ENCODE measurements around the gene GRID1.

Gene GRID1

GRCh38 chr10:86192691-86193090 is 173.9 kb downstream of the GRID1 start:
- Histone ChIP-seq H3K36me3 (ENCODE audit: control insufficient read depth in 2 of 2, insufficient read depth in 2 of 2, low read length in 2 of 2) (no peaks in the 10 kb centered on the region), H3K4me3 (ENCODE audit: low read length in 2 of 2) (no peak overlapping the region), H3K9me3 (ENCODE audit: control insufficient read depth in 2 of 2, low read length in 2 of 2) (no peaks in the 10 kb centered on the region), H3K9ac (ENCODE audit: low read depth in 1 of 2, low read length in 2 of 2) (no peak overlapping the region), H3K27me3 (ENCODE audit: control insufficient read depth in 2 of 2, insufficient read depth in 2 of 2, low read length in 2 of 2) (peaks cover 0 to 2% of the 10 kb centered on the region in 2 donors), H3K27ac (ENCODE audit: low read depth in 2 of 2, low read length in 2 of 2) (no peak overlapping the region), H3K4me1 (ENCODE audit: control insufficient read depth in 2 of 2, insufficient read depth in 2 of 2, low read length in 2 of 2) (no peaks in the 10 kb centered on the region)

DNA sequence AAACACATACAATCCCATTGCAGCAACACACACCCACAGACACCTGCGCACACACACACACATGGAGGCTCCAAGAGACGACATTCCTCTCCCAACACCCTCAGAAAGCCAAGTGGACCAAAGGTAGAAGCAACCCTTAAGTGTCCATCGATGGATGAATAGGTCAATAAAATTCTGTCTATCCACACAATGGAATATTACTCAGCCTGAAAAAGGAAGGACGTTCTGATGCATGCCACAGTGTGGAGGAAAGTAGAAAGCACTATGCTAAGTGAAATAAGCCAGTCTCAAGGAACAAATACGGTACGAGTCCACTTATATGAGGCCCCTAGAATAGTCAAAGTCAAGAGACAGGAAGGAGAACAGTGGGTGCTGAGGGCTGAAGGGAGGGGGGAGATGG is 174.4 kb downstream of the GRID1 start:
- Histone ChIP-seq H3K9me3 (ENCODE audit: control insufficient read depth in 2 of 2, low read length in 2 of 2) (no peaks in the 10 kb centered on the region), H3K4me3 (ENCODE audit: low read length in 2 of 2) (no peak overlapping the region), H3K9ac (ENCODE audit: low read depth in 1 of 2, low read length in 2 of 2) (no peak overlapping the region), H3K36me3 (ENCODE audit: control insufficient read depth in 2 of 2, insufficient read depth in 2 of 2, low read length in 2 of 2) (no peaks in the 10 kb centered on the region), H3K4me1 (ENCODE audit: control insufficient read depth in 2 of 2, insufficient read depth in 2 of 2, low read length in 2 of 2) (no peaks in the 10 kb centered on the region), H3K27me3 (ENCODE audit: control insufficient read depth in 2 of 2, insufficient read depth in 2 of 2, low read length in 2 of 2) (peaks cover 0 to 2% of the 10 kb centered on the region in 2 donors), H3K27ac (ENCODE audit: low read depth in 2 of 2, low read length in 2 of 2) (no peak overlapping the region)

DNA sequence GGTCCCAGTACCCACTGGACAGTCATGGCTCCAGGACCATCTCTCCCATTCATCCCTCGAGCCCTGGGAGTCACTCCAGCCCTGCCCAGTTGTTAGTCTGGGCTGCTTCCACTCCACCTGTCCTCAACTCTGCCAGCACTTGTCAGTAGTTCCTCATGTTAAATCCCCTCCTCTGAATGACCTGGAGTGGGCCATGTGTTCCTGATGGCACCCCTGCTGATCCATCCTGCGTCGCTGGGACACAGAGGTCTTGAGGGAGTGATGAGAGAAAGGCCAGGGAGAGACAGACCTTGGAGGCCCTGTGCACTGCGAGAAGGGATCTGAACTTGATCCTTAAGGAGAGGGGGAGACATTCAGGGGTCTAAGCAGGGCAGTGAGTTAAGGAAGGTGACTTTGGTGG is 174.9 kb downstream of the GRID1 start:
- no peaks in the 10 kb centered on the region for H3K36me3 ChIP-seq (ENCODE audit: control insufficient read depth in 2 of 2, insufficient read depth in 2 of 2, low read length in 2 of 2)
- no peak overlapping the region for H3K9ac ChIP-seq (ENCODE audit: low read depth in 1 of 2, low read length in 2 of 2)
- no peak overlapping the region for H3K27ac ChIP-seq (ENCODE audit: low read depth in 2 of 2, low read length in 2 of 2)
- no peaks in the 10 kb centered on the region for H3K9me3 ChIP-seq (ENCODE audit: control insufficient read depth in 2 of 2, low read length in 2 of 2)
- no peak overlapping the region for H3K4me3 ChIP-seq (ENCODE audit: low read length in 2 of 2)
- no peaks in the 10 kb centered on the region for H3K4me1 ChIP-seq (ENCODE audit: control insufficient read depth in 2 of 2, insufficient read depth in 2 of 2, low read length in 2 of 2)
- peaks cover 0 to 2% of the 10 kb centered on the region in 2 donors for H3K27me3 ChIP-seq (ENCODE audit: control insufficient read depth in 2 of 2, insufficient read depth in 2 of 2, low read length in 2 of 2)

GRCh38 chr10:86191166-86191565 is 175.4 kb downstream of the GRID1 start:
- no peak overlapping the region for H3K27ac ChIP-seq (ENCODE audit: low read depth in 2 of 2, low read length in 2 of 2)
- no peaks in the 10 kb centered on the region for H3K4me1 ChIP-seq (ENCODE audit: control insufficient read depth in 2 of 2, insufficient read depth in 2 of 2, low read length in 2 of 2)
- no peak overlapping the region for H3K4me3 ChIP-seq (ENCODE audit: low read length in 2 of 2)
- H3K9ac ChIP-seq (ENCODE audit: low read depth in 1 of 2, low read length in 2 of 2), result no peak overlapping the region
- H3K27me3 ChIP-seq (ENCODE audit: control insufficient read depth in 2 of 2, insufficient read depth in 2 of 2, low read length in 2 of 2), result peaks cover 0 to 2% of the 10 kb centered on the region in 2 donors
- H3K36me3 ChIP-seq (ENCODE audit: control insufficient read depth in 2 of 2, insufficient read depth in 2 of 2, low read length in 2 of 2), result no peaks in the 10 kb centered on the region
- H3K9me3 ChIP-seq (ENCODE audit: control insufficient read depth in 2 of 2, low read length in 2 of 2), result no peaks in the 10 kb centered on the region

GRCh38 chr10:86190291-86190690 is 176.3 kb downstream of the GRID1 start:
- H3K27me3 ChIP-seq (ENCODE audit: control insufficient read depth in 2 of 2, insufficient read depth in 2 of 2, low read length in 2 of 2), result no peaks in the 10 kb centered on the region
- H3K9me3 ChIP-seq (ENCODE audit: control insufficient read depth in 2 of 2, low read length in 2 of 2), result no peaks in the 10 kb centered on the region
- no peak overlapping the region for H3K9ac ChIP-seq (ENCODE audit: low read depth in 1 of 2, low read length in 2 of 2)
- H3K4me1 ChIP-seq (ENCODE audit: control insufficient read depth in 2 of 2, insufficient read depth in 2 of 2, low read length in 2 of 2), result no peaks in the 10 kb centered on the region
- H3K4me3 ChIP-seq (ENCODE audit: low read length in 2 of 2), result no peak overlapping the region
- H3K36me3 ChIP-seq (ENCODE audit: control insufficient read depth in 2 of 2, insufficient read depth in 2 of 2, low read length in 2 of 2), result no peaks in the 10 kb centered on the region
- no peak overlapping the region for H3K27ac ChIP-seq (ENCODE audit: low read depth in 2 of 2, low read length in 2 of 2)

DNA sequence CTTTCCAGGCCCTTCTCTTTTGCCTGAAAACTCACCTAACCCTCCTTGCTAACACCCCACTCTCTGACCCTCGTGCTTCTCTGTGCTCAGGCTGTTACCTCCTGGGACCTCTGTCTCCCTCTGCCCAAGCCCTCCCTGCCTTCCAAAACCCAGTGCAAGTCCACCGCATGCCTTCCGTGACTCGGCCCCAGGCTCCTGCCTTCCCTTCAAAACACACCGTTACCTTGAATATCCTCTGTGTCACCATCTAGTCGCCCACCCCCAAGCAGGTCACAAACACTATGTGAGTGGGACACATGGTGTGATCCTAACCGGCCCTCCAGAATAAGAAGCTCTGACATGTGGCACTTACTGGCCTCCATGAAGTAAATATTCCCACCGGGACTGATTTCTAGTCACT is 176.7 kb downstream of the GRID1 start:
- Histone ChIP-seq H3K36me3 (ENCODE audit: control insufficient read depth in 2 of 2, insufficient read depth in 2 of 2, low read length in 2 of 2) (no peaks in the 10 kb centered on the region), H3K27me3 (ENCODE audit: control insufficient read depth in 2 of 2, insufficient read depth in 2 of 2, low read length in 2 of 2) (no peaks in the 10 kb centered on the region)

GRCh38 chr10:86188796-86189558 is 177.6 kb downstream of the GRID1 start:
- no peak overlapping the region for H3K27ac ChIP-seq (ENCODE audit: low read depth in 2 of 2, low read length in 2 of 2)
- no peaks in the 10 kb centered on the region for H3K4me1 ChIP-seq (ENCODE audit: control insufficient read depth in 2 of 2, insufficient read depth in 2 of 2, low read length in 2 of 2)
- no peaks in the 10 kb centered on the region for H3K27me3 ChIP-seq (ENCODE audit: control insufficient read depth in 2 of 2, insufficient read depth in 2 of 2, low read length in 2 of 2)
- no peaks in the 10 kb centered on the region for H3K36me3 ChIP-seq (ENCODE audit: control insufficient read depth in 2 of 2, insufficient read depth in 2 of 2, low read length in 2 of 2)
- H3K4me3 ChIP-seq (ENCODE audit: low read length in 2 of 2), result no peak overlapping the region
- H3K9ac ChIP-seq (ENCODE audit: low read depth in 1 of 2, low read length in 2 of 2), result no peak overlapping the region
- no peaks in the 10 kb centered on the region for H3K9me3 ChIP-seq (ENCODE audit: control insufficient read depth in 2 of 2, low read length in 2 of 2)

More for the DNA sequence above, 176.7 kb downstream of the GRID1 start:
- Histone ChIP-seq H3K27ac (ENCODE audit: low read depth in 2 of 2, low read length in 2 of 2) (no peak overlapping the region), H3K4me1 (ENCODE audit: control insufficient read depth in 2 of 2, insufficient read depth in 2 of 2, low read length in 2 of 2) (no peaks in the 10 kb centered on the region), H3K9ac (ENCODE audit: low read depth in 1 of 2, low read length in 2 of 2) (no peak overlapping the region), H3K9me3 (ENCODE audit: control insufficient read depth in 2 of 2, low read length in 2 of 2) (no peaks in the 10 kb centered on the region), H3K4me3 (ENCODE audit: low read length in 2 of 2) (no peak overlapping the region)

- no peaks in the 10 kb centered on the region for H3K27me3 ChIP-seq (ENCODE audit: control insufficient read depth in 2 of 2, insufficient read depth in 2 of 2, low read length in 2 of 2)
- no peak overlapping the region for H3K9ac ChIP-seq (ENCODE audit: low read depth in 1 of 2, low read length in 2 of 2)
- H3K36me3 ChIP-seq (ENCODE audit: control insufficient read depth in 2 of 2, insufficient read depth in 2 of 2, low read length in 2 of 2), result no peaks in the 10 kb centered on the region
- no peaks in the 10 kb centered on the region for H3K4me1 ChIP-seq (ENCODE audit: control insufficient read depth in 2 of 2, insufficient read depth in 2 of 2, low read length in 2 of 2)
- H3K27ac ChIP-seq (ENCODE audit: low read depth in 2 of 2, low read length in 2 of 2), result no peak overlapping the region
- H3K4me3 ChIP-seq (ENCODE audit: low read length in 2 of 2), result no peak overlapping the region
- no peaks in the 10 kb centered on the region for H3K9me3 ChIP-seq (ENCODE audit: control insufficient read depth in 2 of 2, low read length in 2 of 2)
Observed at GRCh38 chr10:86188326-86188725, 178.3 kb downstream of the GRID1 start.

DNA sequence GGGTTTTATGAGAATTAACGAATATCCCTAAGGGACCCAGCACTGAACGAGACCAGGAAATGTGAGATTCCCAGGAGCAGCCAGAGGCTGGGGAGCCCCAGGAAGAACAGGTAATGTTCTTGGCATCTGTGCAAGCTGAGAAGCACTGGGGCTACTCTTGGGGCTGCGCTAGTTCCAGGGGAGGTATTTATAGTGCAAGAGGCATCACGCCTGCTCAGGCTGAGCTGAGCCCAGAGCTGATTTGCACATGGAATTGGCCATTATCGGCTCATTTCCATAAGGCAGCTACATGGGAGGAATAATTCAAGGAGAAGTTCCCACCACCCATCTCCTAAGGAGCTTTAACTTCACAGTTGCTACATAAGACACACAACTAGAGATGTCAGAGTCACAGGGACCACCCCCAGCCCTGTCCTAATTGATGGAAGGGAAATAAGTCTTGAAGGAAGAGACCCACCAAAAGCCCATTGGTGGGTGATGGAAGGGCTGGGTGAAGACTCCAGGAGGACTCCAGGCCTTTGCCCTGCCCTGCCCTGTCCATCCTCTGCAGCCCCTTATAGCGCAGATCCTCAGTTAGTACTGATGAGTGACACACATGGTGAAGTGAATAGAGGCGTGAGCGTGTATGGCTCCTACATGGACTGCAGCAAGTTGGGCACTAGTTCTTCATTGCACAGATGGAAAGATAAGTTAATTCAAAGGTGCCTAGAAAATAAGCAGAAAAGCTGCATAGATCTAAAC is 178.9 kb downstream of the GRID1 start:
- no peak overlapping the region for H3K27ac ChIP-seq (ENCODE audit: low read depth in 2 of 2, low read length in 2 of 2)
- H3K36me3 ChIP-seq (ENCODE audit: control insufficient read depth in 2 of 2, insufficient read depth in 2 of 2, low read length in 2 of 2), result no peaks in the 10 kb centered on the region
- no peaks in the 10 kb centered on the region for H3K9me3 ChIP-seq (ENCODE audit: control insufficient read depth in 2 of 2, low read length in 2 of 2)
- H3K9ac ChIP-seq (ENCODE audit: low read depth in 1 of 2, low read length in 2 of 2), result no peak overlapping the region
- no peak overlapping the region for H3K4me3 ChIP-seq (ENCODE audit: low read length in 2 of 2)
- no peaks in the 10 kb centered on the region for H3K27me3 ChIP-seq (ENCODE audit: control insufficient read depth in 2 of 2, insufficient read depth in 2 of 2, low read length in 2 of 2)
- H3K4me1 ChIP-seq (ENCODE audit: control insufficient read depth in 2 of 2, insufficient read depth in 2 of 2, low read length in 2 of 2), result no peaks in the 10 kb centered on the region

- no peak overlapping the region for H3K4me3 ChIP-seq (ENCODE audit: low read length in 2 of 2)
- H3K9ac ChIP-seq (ENCODE audit: low read depth in 1 of 2, low read length in 2 of 2), result no peak overlapping the region
- H3K27ac ChIP-seq (ENCODE audit: low read depth in 2 of 2, low read length in 2 of 2), result no peak overlapping the region
- no peaks in the 10 kb centered on the region for H3K4me1 ChIP-seq (ENCODE audit: control insufficient read depth in 2 of 2, insufficient read depth in 2 of 2, low read length in 2 of 2)
- H3K36me3 ChIP-seq (ENCODE audit: control insufficient read depth in 2 of 2, insufficient read depth in 2 of 2, low read length in 2 of 2), result no peaks in the 10 kb centered on the region
- no peaks in the 10 kb centered on the region for H3K27me3 ChIP-seq (ENCODE audit: control insufficient read depth in 2 of 2, insufficient read depth in 2 of 2, low read length in 2 of 2)
- no peaks in the 10 kb centered on the region for H3K9me3 ChIP-seq (ENCODE audit: control insufficient read depth in 2 of 2, low read length in 2 of 2)
Observed at GRCh38 chr10:86186633-86187032, 180.0 kb downstream of the GRID1 start.
